Gastroesophageal sphincter (tissue), 3 donors: ENCODE data around the gene LRIT2.

Source experiments
- EP300 ChIP-seq: sonication (generic); formaldehyde crosslinking; IDR thresholded peaks from one replicate; pipeline ENCODE4 v1.6.1; 2017; ENCODE audit warnings: antibody characterized with exemption, mild to moderate bottlenecking
- POLR2A ChIP-seq, 2 donors: fragments of 450-650 bp; IDR thresholded peaks; one replicate each; pipeline ENCODE4 v1.6.1; 2017; ENCODE audit warnings: antibody characterized with exemption in 2 of 2, mild to moderate bottlenecking in 2 of 2, moderate library complexity in 1 of 2
- TF ChIP-seq, protein P1 (sequence below), 4 experiments: fragments of 200-600 bp in 2 of 4; fragments of 450-650 bp in 2 of 4; sonication (generic) in 1 of 4; IDR thresholded peaks; one replicate each; pipeline ENCODE4 v1.5.1; 2017 to 2019; ENCODE audit warnings: antibody characterized with exemption in 4 of 4, mild to moderate bottlenecking in 2 of 4, moderate library complexity in 2 of 4

- TF ChIP-seq POLR2A (IDR thresholded peaks at IDR 0.05) (no peak), EP300 (no peak)
- TF ChIP-seq, protein P1, sequence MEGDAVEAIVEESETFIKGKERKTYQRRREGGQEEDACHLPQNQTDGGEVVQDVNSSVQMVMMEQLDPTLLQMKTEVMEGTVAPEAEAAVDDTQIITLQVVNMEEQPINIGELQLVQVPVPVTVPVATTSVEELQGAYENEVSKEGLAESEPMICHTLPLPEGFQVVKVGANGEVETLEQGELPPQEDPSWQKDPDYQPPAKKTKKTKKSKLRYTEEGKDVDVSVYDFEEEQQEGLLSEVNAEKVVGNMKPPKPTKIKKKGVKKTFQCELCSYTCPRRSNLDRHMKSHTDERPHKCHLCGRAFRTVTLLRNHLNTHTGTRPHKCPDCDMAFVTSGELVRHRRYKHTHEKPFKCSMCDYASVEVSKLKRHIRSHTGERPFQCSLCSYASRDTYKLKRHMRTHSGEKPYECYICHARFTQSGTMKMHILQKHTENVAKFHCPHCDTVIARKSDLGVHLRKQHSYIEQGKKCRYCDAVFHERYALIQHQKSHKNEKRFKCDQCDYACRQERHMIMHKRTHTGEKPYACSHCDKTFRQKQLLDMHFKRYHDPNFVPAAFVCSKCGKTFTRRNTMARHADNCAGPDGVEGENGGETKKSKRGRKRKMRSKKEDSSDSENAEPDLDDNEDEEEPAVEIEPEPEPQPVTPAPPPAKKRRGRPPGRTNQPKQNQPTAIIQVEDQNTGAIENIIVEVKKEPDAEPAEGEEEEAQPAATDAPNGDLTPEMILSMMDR (IDR thresholded peaks at IDR 0.05) = no peak
Measured at GRCh38 chr10:84269162-84269561, 43.8 kb upstream of the LRIT2 start.
